Superior temporal gyrus (tissue), 1 donor: ENCODE results near the gene TLN1.

Experiments
- DNase-seq: peaks from one replicate; pipeline ENCODE4 v3.0.0-alpha.2; 2016; ENCODE audit errors: extremely low spot score

TLN1 gene

GRCh38 chr9:35686222-35687203 lies 45.5 kb downstream of the TLN1 start:
- no peak for DNase-seq

GRCh38 chr9:35685506-35685905 lies 46.5 kb downstream of the TLN1 start:
- DNase-seq: no peak

- DNase-seq: no peak
Measured at GRCh38 chr9:35684921-35685320, 47.1 kb downstream of the TLN1 start.

GRCh38 chr9:35683323-35683722 lies 48.7 kb downstream of the TLN1 start:
- no peak for DNase-seq

GRCh38 chr9:35682520-35683315 lies 49.3 kb downstream of the TLN1 start:
- DNase-seq: no peak

GRCh38 chr9:35682051-35682450 lies 49.9 kb downstream of the TLN1 start:
- no peak for DNase-seq

GRCh38 chr9:35681341-35682002 lies 50.5 kb downstream of the TLN1 start:
- DNase-seq: no peak

GRCh38 chr9:35680331-35681105 lies 51.5 kb downstream of the TLN1 start:
- no peak for DNase-seq

- DNase-seq: no peak
Measured at GRCh38 chr9:35679766-35680330, 52.1 kb downstream of the TLN1 start.

- no peak for DNase-seq
Measured at GRCh38 chr9:35679091-35679490, 52.9 kb downstream of the TLN1 start.

- no peak for DNase-seq
Measured at GRCh38 chr9:35675732-35676392, 56.1 kb downstream of the TLN1 start.

- DNase-seq: no peak
Measured at GRCh38 chr9:35675204-35675603, 56.8 kb downstream of the TLN1 start.

GRCh38 chr9:35674025-35674361 lies 58.0 kb downstream of the TLN1 start:
- no peak for DNase-seq

- DNase-seq: no peak
Measured at GRCh38 chr9:35673132-35674024, 58.6 kb downstream of the TLN1 start, which contains the start of gene CA9. Gene CA9 (plus strand): TSS chr9:35673928. CDS start chr9:35673960, 32 bp downstream.

GRCh38 chr9:35669331-35670145 lies 62.5 kb downstream of the TLN1 start:
- DNase-seq: no peak

GRCh38 chr9:35667939-35668338 lies 64.1 kb downstream of the TLN1 start:
- DNase-seq: no peak

- DNase-seq: no peak
Measured at GRCh38 chr9:35666549-35666948, 65.4 kb downstream of the TLN1 start.

GRCh38 chr9:35666045-35666444 lies 66.0 kb downstream of the TLN1 start:
- DNase-seq: no peak

- DNase-seq: no peak
Measured at GRCh38 chr9:35665471-35665818, 66.5 kb downstream of the TLN1 start.
